DND-41 (cell line): ENCODE results near the gene UNC5C.

Experiments
- ATAC-seq: fragments of 200-7000 bp; cut with Tn5 transposase; 3 replicates; pipeline ENCODE4 v1.9.1; 2021; ENCODE audit warnings: low read depth; ENCODE audit not compliant: insufficient read depth
- DNase-seq: peaks from one replicate; pipeline ENCODE4 v3.0.0-alpha.2; 2020
- H2AFZ ChIP-seq: 2 replicates; pipeline ENCODE4 v1.6.0; 2012; ENCODE audit warnings: low read depth, low read length
- H3K27ac ChIP-seq: 2 replicates; pipeline ENCODE4 v1.5.1; 2012; ENCODE audit warnings: low read length, inconsistent platforms
- H3K27me3 ChIP-seq: fragments of 200-600 bp; sonication (generic); 2 replicates; pipeline ENCODE4 v1.6.0; 2012; ENCODE audit warnings: low read length, mild to moderate bottlenecking, inconsistent platforms; ENCODE audit not compliant: insufficient read depth, poor library complexity
- H3K36me3 ChIP-seq: 2 replicates; pipeline ENCODE4 v1.5.1; 2012; ENCODE audit warnings: low read length, inconsistent platforms; ENCODE audit not compliant: insufficient read depth
- H3K4me1 ChIP-seq: 2 replicates; pipeline ENCODE4 v1.5.1; 2012; ENCODE audit warnings: mild to moderate bottlenecking, low read length; ENCODE audit not compliant: insufficient read depth
- H3K4me2 ChIP-seq: 2 replicates; pipeline ENCODE4 v1.6.0; 2012; ENCODE audit warnings: mild to moderate bottlenecking, moderate library complexity, low read length, inconsistent platforms; ENCODE audit not compliant: insufficient read depth
- H3K4me3 ChIP-seq, 2 experiments: fragments of 200-600 bp in 1 of 2; shearing (Covaris generic) in 1 of 2; 2 replicates each; pipeline ENCODE4 v1.5.1; 2012 to 2016; ENCODE audit warnings: inconsistent platforms in 2 of 2, low read length in 2 of 2, mild to moderate bottlenecking in 2 of 2, low read depth in 1 of 2, moderate library complexity in 1 of 2
- H3K79me2 ChIP-seq: 2 replicates; pipeline ENCODE4 v1.6.0; 2012; ENCODE audit warnings: low read length, inconsistent platforms; ENCODE audit not compliant: insufficient read depth
- H3K9ac ChIP-seq: 2 replicates; pipeline ENCODE4 v1.6.0; 2012; ENCODE audit warnings: low read depth, mild to moderate bottlenecking, inconsistent platforms, low read length, moderate library complexity
- H3K9me3 ChIP-seq: 2 replicates; pipeline ENCODE4 v1.5.1; 2012; ENCODE audit warnings: low read length, moderate library complexity, mild to moderate bottlenecking, inconsistent platforms; ENCODE audit not compliant: insufficient read depth, severe bottlenecking
- H4K20me1 ChIP-seq: 2 replicates; pipeline ENCODE4 v1.6.0; 2012; ENCODE audit warnings: low read length; ENCODE audit not compliant: insufficient read depth
- CTCF ChIP-seq: IDR thresholded peaks from 2 replicates; pipeline ENCODE4 v1.5.1; 2012; ENCODE audit warnings: borderline replicate concordance, low read length, moderate library complexity, mild to moderate bottlenecking; ENCODE audit not compliant: poor library complexity, severe bottlenecking; ENCODE audit errors: extremely low read depth
- EZH2 ChIP-seq: IDR thresholded peaks from 3 replicates; pipeline ENCODE4 v1.6.1; 2012; ENCODE audit warnings: borderline replicate concordance, low read depth, mild to moderate bottlenecking, moderate library complexity, low read length, inconsistent platforms; ENCODE audit not compliant: severe bottlenecking

UNC5C gene

GRCh38 chr4:95181996-95182306, 366.8 kb downstream of the UNC5C start:
- H2AFZ ChIP-seq, result no peak overlapping the region
- TF ChIP-seq CTCF (no peak), EZH2 (no peak)
- H3K4me2 ChIP-seq, result no peak overlapping the region
- ATAC-seq (no peak), DNase-seq (no peak)
- H4K20me1 ChIP-seq, result no peaks in the 10 kb centered on the region
- no peak overlapping the region for H3K9ac ChIP-seq
- H3K79me2 ChIP-seq, result no peaks in the 10 kb centered on the region
- H3K4me1 ChIP-seq, result no peaks in the 10 kb centered on the region
- H3K27me3 ChIP-seq, result no peaks in the 10 kb centered on the region
- peaks cover 9% of the 10 kb centered on the region; the same call in 1 of the 2 replicates for H3K36me3 ChIP-seq
- H3K4me3 ChIP-seq, result no peak overlapping the region
- H3K9me3 ChIP-seq, result peaks cover 6% of the 10 kb centered on the region
- no peak overlapping the region for H3K27ac ChIP-seq

GRCh38 chr4:95181243-95181995, 367.4 kb downstream of the UNC5C start:
- TF ChIP-seq CTCF (no peak), EZH2 (no peak)
- H3K36me3 ChIP-seq, result peaks cover 9% of the 10 kb centered on the region; the same call in 1 of the 2 replicates
- H3K27ac ChIP-seq, result no peak overlapping the region
- peaks cover 6% of the 10 kb centered on the region for H3K9me3 ChIP-seq
- peak; percentile 54; the same call in 2 of the 3 replicates for ATAC-seq
- no peaks in the 10 kb centered on the region for H4K20me1 ChIP-seq
- H3K4me1 ChIP-seq, result no peaks in the 10 kb centered on the region
- H3K79me2 ChIP-seq, result no peaks in the 10 kb centered on the region
- H3K9ac ChIP-seq, result no peak overlapping the region
- H2AFZ ChIP-seq, result no peak overlapping the region
- no peak overlapping the region for H3K4me3 ChIP-seq
- DNase-seq, result no peak
- H3K4me2 ChIP-seq, result no peak overlapping the region
- no peaks in the 10 kb centered on the region for H3K27me3 ChIP-seq

- Histone ChIP-seq H3K4me3 (no peak overlapping the region), H3K79me2 (no peaks in the 10 kb centered on the region), H3K36me3 (peaks cover 9% of the 10 kb centered on the region; the same call in 1 of the 2 replicates), H3K9me3 (peaks cover 6% of the 10 kb centered on the region), H4K20me1 (no peaks in the 10 kb centered on the region), H3K27ac (no peak overlapping the region), H3K4me1 (no peaks in the 10 kb centered on the region), H3K4me2 (no peak overlapping the region), H2AFZ (no peak overlapping the region), H3K27me3 (no peaks in the 10 kb centered on the region), H3K9ac (no peak overlapping the region)
- TF ChIP-seq EZH2 (no peak), CTCF (no peak)
- ATAC-seq (peak; percentile 48; the same call in 2 of the 3 replicates), DNase-seq (no peak)
These were observed 368.1 kb downstream of the UNC5C start for GRCh38 chr4:95180531-95181242.
